Hair follicle dermal papilla cell (primary cell): Measurements from ENCODE around the gene EFNA4. TPM values are rescaled to one million over a fixed set of nuclear protein-coding genes. Genes with fewer than 3 reads are reported as not detected.

Experiments used
- total RNA-seq: library from RNA; depleted of rRNA; stranded (reverse); fragments of >200 nt; gene quantifications from 2 replicates; pipeline ENCODE4 v1.2.3, GENCODE V29; 2012

EFNA4 gene, protein sequence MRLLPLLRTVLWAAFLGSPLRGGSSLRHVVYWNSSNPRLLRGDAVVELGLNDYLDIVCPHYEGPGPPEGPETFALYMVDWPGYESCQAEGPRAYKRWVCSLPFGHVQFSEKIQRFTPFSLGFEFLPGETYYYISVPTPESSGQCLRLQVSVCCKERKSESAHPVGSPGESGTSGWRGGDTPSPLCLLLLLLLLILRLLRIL
- 2.7 and 3.6 TPM in 2 replicates for total RNA-seq

DNA sequence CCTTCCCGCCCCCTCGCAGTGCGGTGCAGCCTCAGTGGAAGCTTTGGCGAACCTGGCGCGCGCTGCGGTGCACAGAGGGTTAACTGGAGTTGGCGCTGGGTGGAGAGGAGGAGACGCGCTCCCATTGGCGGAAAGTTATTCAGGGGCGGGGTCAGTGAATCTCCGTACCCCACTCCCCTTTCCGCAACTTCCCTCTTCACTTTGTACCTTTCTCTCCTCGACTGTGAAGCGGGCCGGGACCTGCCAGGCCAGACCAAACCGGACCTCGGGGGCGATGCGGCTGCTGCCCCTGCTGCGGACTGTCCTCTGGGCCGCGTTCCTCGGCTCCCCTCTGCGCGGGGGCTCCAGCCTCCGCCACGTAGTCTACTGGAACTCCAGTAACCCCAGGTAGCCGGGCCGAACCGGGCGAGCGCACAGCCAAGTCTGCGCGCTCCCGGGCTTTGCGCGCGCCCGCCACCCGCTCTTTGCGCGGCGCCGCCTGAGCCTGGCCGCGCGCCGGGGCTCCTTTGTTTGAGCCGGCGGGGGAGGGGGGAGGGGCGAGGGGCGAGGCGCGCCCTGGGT is at the start of gene EFNA4:
Gene EFNA4, plus strand, starts transcription at position 191 of the 561 bp plus-strand sequence. Its CDS starts 84 bp downstream, at position 275.

GRCh38 chr1:155033524-155033923 is 30.0 kb upstream of the EFNA4 start, which contains the start of the genes DCST1 and DCST2:
TSS of gene DCST1 (plus strand) at chr1:155033824. CDS start at chr1:155034037, 213 bp downstream.
TSS of gene DCST2 (minus strand) at chr1:155033781. CDS start at chr1:155033701, 80 bp downstream.

GRCh38 chr1:155050560-155051341 is 12.8 kb upstream of the EFNA4 start, which contains the start of gene ADAM15:
TSS of gene ADAM15 (plus strand) at chr1:155051316. CDS start at chr1:155051387, 71 bp downstream.

GRCh38 chr1:155078469-155079209 is 15.1 kb downstream of the EFNA4 start, which contains the start of gene EFNA3:
TSS of gene EFNA3 (plus strand) at chr1:155078837. CDS start at chr1:155078942, 105 bp downstream.

Other genes with a start within 250 kb of the EFNA4 start
- gene KCNN3, start 193.5 kb upstream of the EFNA4 start, total RNA-seq, result not detected in 2 replicates
- 5.7 and 9.7 TPM in 2 replicates for gene PMVK, start 127.0 kb upstream of the EFNA4 start, total RNA-seq
- gene PBXIP1, start 107.6 kb upstream of the EFNA4 start, total RNA-seq, result 73.8 and 78.5 TPM in 2 replicates
- gene PYGO2, start 102.0 kb upstream of the EFNA4 start, total RNA-seq, result 17.2 and 17.4 TPM in 2 replicates
- 374 and 395 TPM in 2 replicates for gene SHC1, start 93.0 kb upstream of the EFNA4 start, total RNA-seq
- gene CKS1B, start 89.1 kb upstream of the EFNA4 start, total RNA-seq, result 16.4 and 18.3 TPM in 2 replicates
- gene FLAD1, start 80.4 kb upstream of the EFNA4 start, total RNA-seq, result 19.8 and 20.3 TPM in 2 replicates
- not detected in 2 replicates for gene LENEP, start 70.2 kb upstream of the EFNA4 start, total RNA-seq
- 29.2 and 31.7 TPM in 2 replicates for gene ZBTB7B, start 60.9 kb upstream of the EFNA4 start, total RNA-seq
- gene DCST2, start 30.0 kb upstream of the EFNA4 start, total RNA-seq, result not detected in 2 replicates
- gene DCST1, start 29.9 kb upstream of the EFNA4 start, total RNA-seq, result not detected in 2 replicates
- 63.0 and 94.4 TPM in 2 replicates for gene ADAM15, start 12.4 kb upstream of the EFNA4 start, total RNA-seq
- 0.81 and 0.97 TPM in 2 replicates for gene EFNA3, start 15.1 kb downstream of the EFNA4 start, total RNA-seq
- gene EFNA1, start 64.1 kb downstream of the EFNA4 start, total RNA-seq, result not detected in 2 replicates
- 39.9 and 43.6 TPM in 2 replicates for gene SLC50A1, start 72.1 kb downstream of the EFNA4 start, total RNA-seq
- gene DPM3, start 76.8 kb downstream of the EFNA4 start, total RNA-seq, result 13.4 and 15.4 TPM in 2 replicates
- 44.4 and 49.5 TPM in 2 replicates for gene KRTCAP2, start 109.6 kb downstream of the EFNA4 start, total RNA-seq
- gene TRIM46, start 110.1 kb downstream of the EFNA4 start, total RNA-seq, result 7.4 and 7.8 TPM in 2 replicates
- 39.7 and 41.2 TPM in 2 replicates for gene THBS3, start 144.2 kb downstream of the EFNA4 start, total RNA-seq
- gene MTX1, start 145.0 kb downstream of the EFNA4 start, total RNA-seq, result 28.6 and 39.1 TPM in 2 replicates
- 5.4 and 7.0 TPM in 2 replicates for gene ENTREP3, start 191.7 kb downstream of the EFNA4 start, total RNA-seq
- 34.4 and 45.8 TPM in 2 replicates for gene SCAMP3, start 198.6 kb downstream of the EFNA4 start, total RNA-seq
- 24.2 and 29.7 TPM in 2 replicates for gene CLK2, start 209.8 kb downstream of the EFNA4 start, total RNA-seq
- 0.97 and 2.1 TPM in 2 replicates for gene HCN3, start 213.7 kb downstream of the EFNA4 start, total RNA-seq
- under 0.01 TPM in 1 of 2 replicates, not detected in the other for gene PKLR, start 237.7 kb downstream of the EFNA4 start, total RNA-seq
- 242 and 362 TPM in 2 replicates for gene FDPS, start 245.1 kb downstream of the EFNA4 start, total RNA-seq